Measurements from ENCODE around the gene COQ8B. TPM values are rescaled to one million over a fixed set of nuclear protein-coding genes. Genes with fewer than 3 reads are reported as not detected.
"Not testable (repeated sequence)": the region's sequence is repeated elsewhere in the genome, so short reads cannot be mapped to it uniquely, and the experiment has no call there.

The COQ8B gene
- total and polyA plus RNA-seq, 10 donors: 18.4 to 40.2 (median 32.6) TPM

- no peaks in the 10 kb centered on the region for H3K27me3 ChIP-seq (replicated peaks in 1 of 7)
- no peak for DNase-seq
Measured at GRCh38 chr19:40659566-40659965, 57.1 kb downstream of the COQ8B start.

DNA sequence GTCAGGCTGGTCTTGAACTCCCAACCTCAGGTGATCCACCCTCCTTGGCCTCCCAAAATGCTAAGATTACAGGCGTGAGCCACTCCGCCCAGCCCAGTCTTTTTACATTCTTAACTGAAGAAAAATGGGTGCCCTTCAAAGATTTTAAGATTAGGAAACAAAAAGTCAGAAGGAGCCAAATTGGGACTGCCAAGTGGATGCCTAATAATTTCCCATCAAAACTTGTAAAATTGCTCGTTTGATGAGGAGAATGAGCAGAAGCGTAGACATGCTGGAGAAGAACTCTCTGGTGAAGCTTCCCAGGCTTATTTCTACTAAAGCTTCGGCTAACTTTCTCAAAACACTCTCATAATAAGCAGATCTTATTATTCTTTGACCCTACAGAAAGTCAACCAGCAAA lies 57.6 kb downstream of the COQ8B start:
- Histone ChIP-seq H3K27ac (no peak overlapping the region), H3K9me3 (no peaks in the 10 kb centered on the region), H3K4me1 (peaks cover 0 to 22% (median 15%) of the 10 kb centered on the region in 6 donors), H3K36me3 (no peaks in the 10 kb centered on the region), H3K27me3 (replicated peaks in 1 of 7) (no peaks in the 10 kb centered on the region), H3K4me3 (no peak overlapping the region)
- DNase-seq: no peak
- 85 to 92% (median 86%) methylated on average over 5 of the region's 5 CpGs for WGBS, 5 donors
- intact Hi-C loops (cut with DNase I; ENCODE audit: low total_unique reads): no loop called here
- TF ChIP-seq POLR2AphosphoS5 (IDR thresholded peaks at IDR 0.05) (no peak), POLR2A (IDR thresholded peaks at IDR 0.05) (no peak), CTCF (IDR thresholded peaks at IDR 0.05 in 8 of 11, conservative IDR thresholded peaks at IDR 0.05 in 3 of 11) (no peak)

More at GRCh38 chr19:40659566-40659965, 57.1 kb downstream of the COQ8B start:
- Histone ChIP-seq H3K4me1 (peaks cover 0 to 23% (median 15%) of the 10 kb centered on the region in 6 donors), H3K36me3 (no peaks in the 10 kb centered on the region), H3K27ac (no peak overlapping the region), H3K9me3 (no peaks in the 10 kb centered on the region), H3K4me3 (no peak overlapping the region)
- intact Hi-C loops (cut with DNase I; ENCODE audit: low total_unique reads): no loop called here
- WGBS, 5 donors: 80 to 90% (median 87%) methylated on average over 11 of the region's 11 CpGs
- no peak for TF ChIP-seq POLR2A (IDR thresholded peaks at IDR 0.05)
- no peak for TF ChIP-seq CTCF (IDR thresholded peaks at IDR 0.05 in 8 of 11, conservative IDR thresholded peaks at IDR 0.05 in 3 of 11)
- TF ChIP-seq POLR2AphosphoS5 (IDR thresholded peaks at IDR 0.05): no peak

- WGBS, 5 donors: 87 to 96% (median 95%) methylated on average over 8 of the region's 8 CpGs
- H3K27me3 ChIP-seq (replicated peaks in 1 of 7): no peaks in the 10 kb centered on the region
- DNase-seq: no peak
- no peak overlapping the region for H3K4me3 ChIP-seq
- TF ChIP-seq CTCF (IDR thresholded peaks at IDR 0.05 in 8 of 11, conservative IDR thresholded peaks at IDR 0.05 in 3 of 11) (no peak), POLR2AphosphoS5 (IDR thresholded peaks at IDR 0.05) (no peak), POLR2A (IDR thresholded peaks at IDR 0.05) (no peak)
- H3K9me3 ChIP-seq: no peaks in the 10 kb centered on the region
- H3K36me3 ChIP-seq: no peaks in the 10 kb centered on the region
- peaks cover 0 to 11% (median 7%) of the 10 kb centered on the region in 6 donors for H3K4me1 ChIP-seq
- H3K27ac ChIP-seq: no peak overlapping the region
- intact Hi-C loops (cut with DNase I; ENCODE audit: low total_unique reads): no loop called here
Measured at GRCh38 chr19:40658031-40658430, 58.7 kb downstream of the COQ8B start.

- intact Hi-C loops (cut with DNase I; ENCODE audit: low total_unique reads); DNase-seq; H3K4me1 ChIP-seq; H3K4me3 ChIP-seq; H3K9me3 ChIP-seq; H3K27me3 ChIP-seq (replicated peaks in 1 of 7); H3K36me3 ChIP-seq; H3K27ac ChIP-seq: not testable (repeated sequence)
- WGBS, 5 donors: 76 to 88% (median 84%) methylated on average over 7 of the region's 7 CpGs
Measured at GRCh38 chr19:40655684-40656083, 61.0 kb downstream of the COQ8B start.

GRCh38 chr19:40652303-40652702 lies 64.4 kb downstream of the COQ8B start:
- intact Hi-C loops (cut with DNase I; ENCODE audit: low total_unique reads); H3K27me3 ChIP-seq (replicated peaks in 1 of 7): not testable (repeated sequence)
- 45 to 82% (median 73%) methylated on average over 11 of the region's 11 CpGs for WGBS, 5 donors

More at GRCh38 chr19:40652303-40652702, 64.4 kb downstream of the COQ8B start:
- H3K27ac ChIP-seq: peak overlapping the region in 1 of 8 donors; percentile 10
- H3K36me3 ChIP-seq, DNase-seq, H3K9me3 ChIP-seq, H3K4me1 ChIP-seq, H3K4me3 ChIP-seq: not testable (repeated sequence)
